Upper lobe of left lung (tissue), 6 donors: ENCODE results near the gene TREH. TPM values are rescaled to one million over a fixed set of nuclear protein-coding genes. Genes with fewer than 3 reads are reported as not detected.

Experiments used
- ATAC-seq, 2 donors: fragments of 200-7000 bp; cut with Tn5 transposase; one replicate each; pipeline ENCODE4 v1.9.1; 2022; ENCODE audit warnings: mild to moderate bottlenecking in 2 of 2, moderate library complexity in 2 of 2; ENCODE audit not compliant: low FRiP score in 2 of 2
- DNase-seq, 2 donors: peaks; one replicate each; pipeline ENCODE4 v3.0.0-alpha.2; 2019 to 2020
- H3K27ac ChIP-seq, 4 donors: fragments of 200-600 bp; sonication (generic); one replicate each; pipeline ENCODE4 v1.5.1; 2016 to 2019
- H3K27me3 ChIP-seq, 4 donors: fragments of 200-600 bp; sonication (generic); one replicate each; pipeline ENCODE4 v1.5.1; 2017 to 2019
- H3K36me3 ChIP-seq, 4 donors: fragments of 200-600 bp; sonication (generic); one replicate each; pipeline ENCODE4 v1.5.1; 2016 to 2019
- H3K4me1 ChIP-seq, 4 donors: fragments of 200-600 bp; sonication (generic); one replicate each; pipeline ENCODE4 v1.5.1; 2018 to 2019
- H3K4me3 ChIP-seq, 4 donors: fragments of 200-600 bp; sonication (generic); one replicate each; pipeline ENCODE4 v1.5.1; 2017 to 2019; ENCODE audit warnings: mild to moderate bottlenecking in 2 of 4, moderate library complexity in 1 of 4
- H3K9me3 ChIP-seq, 4 donors: fragments of 200-600 bp; sonication (generic); one replicate each; pipeline ENCODE4 v1.5.1; 2018 to 2019
- CTCF ChIP-seq, 6 experiments: fragments of 450-650 bp in 4 of 6; fragments of 200-600 bp in 2 of 6; sonication (generic) in 2 of 6; IDR thresholded peaks; one replicate each; pipeline ENCODE4 v1.5.1; 2016 to 2019; ENCODE audit warnings: antibody characterized with exemption in 6 of 6
- EP300 ChIP-seq, 4 donors: sonication (generic); formaldehyde crosslinking; IDR thresholded peaks; one replicate each; pipeline ENCODE4 v1.5.1; 2017; ENCODE audit warnings: antibody characterized with exemption in 4 of 4, control low read depth in 2 of 4
- POLR2A ChIP-seq, 4 donors: fragments of 450-650 bp; IDR thresholded peaks; one replicate each; pipeline ENCODE4 v1.5.1; 2016 to 2017; ENCODE audit warnings: antibody characterized with exemption in 4 of 4, mild to moderate bottlenecking in 2 of 4
- POLR2AphosphoS5 ChIP-seq, 2 donors: sonication (generic); formaldehyde crosslinking; IDR thresholded peaks; one replicate each; pipeline ENCODE4 v1.5.1; 2017; ENCODE audit warnings: antibody characterized with exemption in 2 of 2
- WGBS, 2 donors: methylation state at CpG; one replicate each; pipeline ENCODE4 v1.1.5; 2017 to 2018; 5-methylcytosine and 5-hydroxymethylcytosine counted together
- total RNA-seq, 6 donors: library from RNA; depleted of rRNA in 4 of 6; stranded (reverse); fragments of >200 nt in 4 of 6; gene quantifications; one replicate each; pipeline versions ENCODE4 v1.1.0 to v1.2.1, GENCODE V29; 2016 to 2021
- donor health status: DM: no; HTN: no; CAD: no; lungs with moderate emphysema.
- donor health status: DM: no; HTN: yes; CAD: no; lungs with severe emphysema.

TREH gene
- total RNA-seq, 6 donors from 2014 or later, result 0.17 to 1.0 (median 0.89) TPM; not detected in 3

- Histone ChIP-seq H3K27ac (no peak overlapping the region), H3K27me3 (no peaks in the 10 kb centered on the region), H3K9me3 (no peaks in the 10 kb centered on the region), H3K4me1 (no peaks in the 10 kb centered on the region), H3K36me3 (peaks cover 0 to 96% (median 67%) of the 10 kb centered on the region in 4 donors), H3K4me3 (no peak overlapping the region)
- DNase-seq (no peak), ATAC-seq (no peak)
- WGBS, 2 donors, result 62 to 63% methylated on average over 4 of the region's 4 CpGs
- TF ChIP-seq CTCF (IDR thresholded peaks at IDR 0.05) (no peak), POLR2A (IDR thresholded peaks at IDR 0.05) (no peak), POLR2AphosphoS5 (IDR thresholded peaks at IDR 0.05) (no peak), EP300 (IDR thresholded peaks at IDR 0.05) (no peak)
Observed at GRCh38 chr11:118652681-118653181, 26.7 kb downstream of the TREH start.

GRCh38 chr11:118651820-118652219, 27.6 kb downstream of the TREH start:
- TF ChIP-seq POLR2A (IDR thresholded peaks at IDR 0.05) (no peak), CTCF (IDR thresholded peaks at IDR 0.05) (no peak), EP300 (IDR thresholded peaks at IDR 0.05) (no peak), POLR2AphosphoS5 (IDR thresholded peaks at IDR 0.05) (no peak)
- no peak for DNase-seq
- no peak overlapping the region for H3K27ac ChIP-seq
- no peaks in the 10 kb centered on the region for H3K4me1 ChIP-seq
- H3K4me3 ChIP-seq, result no peak overlapping the region
- ATAC-seq, result no peak
- 90 to 96% methylated on average over 3 of the region's 3 CpGs for WGBS, 2 donors
- H3K9me3 ChIP-seq, result no peaks in the 10 kb centered on the region
- H3K27me3 ChIP-seq, result no peaks in the 10 kb centered on the region
- H3K36me3 ChIP-seq, result peaks cover 0 to 96% (median 70%) of the 10 kb centered on the region in 4 donors

- WGBS, 2 donors, result 92 to 94% methylated on average over 8 of the region's 8 CpGs
- Histone ChIP-seq H3K27ac (no peak overlapping the region), H3K27me3 (no peaks in the 10 kb centered on the region), H3K4me3 (no peak overlapping the region), H3K9me3 (no peaks in the 10 kb centered on the region), H3K4me1 (no peaks in the 10 kb centered on the region), H3K36me3 (peaks cover 0 to 96% (median 65%) of the 10 kb centered on the region in 4 donors)
- ATAC-seq (no peak), DNase-seq (no peak)
- TF ChIP-seq EP300 (IDR thresholded peaks at IDR 0.05), result no peak
Observed at GRCh38 chr11:118650366-118650765, 29.1 kb downstream of the TREH start.

- 87 to 98% methylated on average over 7 to 10 of the region's 10 CpGs for WGBS, 2 donors
- no peaks in the 10 kb centered on the region for H3K4me1 ChIP-seq
- no peak overlapping the region for H3K4me3 ChIP-seq
- H3K36me3 ChIP-seq, result peaks cover 0 to 96% (median 67%) of the 10 kb centered on the region in 4 donors
- TF ChIP-seq EP300 (IDR thresholded peaks at IDR 0.05), result no peak
- no peak for TF ChIP-seq CTCF (IDR thresholded peaks at IDR 0.05)
- no peak for TF ChIP-seq POLR2A (IDR thresholded peaks at IDR 0.05)
- no peak for TF ChIP-seq POLR2AphosphoS5 (IDR thresholded peaks at IDR 0.05)
- ATAC-seq (no peak), DNase-seq (no peak)
- no peak overlapping the region for H3K27ac ChIP-seq
- H3K9me3 ChIP-seq, result no peaks in the 10 kb centered on the region
- no peaks in the 10 kb centered on the region for H3K27me3 ChIP-seq
Observed at GRCh38 chr11:118649941-118650340, 29.5 kb downstream of the TREH start.

- WGBS, 2 donors, result 81 to 87% methylated on average over 5 of the region's 5 CpGs
Observed at GRCh38 chr11:118648291-118648690, 31.2 kb downstream of the TREH start.

More at GRCh38 chr11:118648291-118648690, 31.2 kb downstream of the TREH start:
- Histone ChIP-seq H3K27ac (no peak overlapping the region), H3K4me1 (no peaks in the 10 kb centered on the region), H3K36me3 (peaks cover 0 to 99% (median 76%) of the 10 kb centered on the region in 4 donors), H3K4me3 (no peak overlapping the region), H3K27me3 (no peaks in the 10 kb centered on the region), H3K9me3 (no peaks in the 10 kb centered on the region)
- DNase-seq (no peak), ATAC-seq (no peak)
- TF ChIP-seq EP300 (IDR thresholded peaks at IDR 0.05) (no peak), POLR2AphosphoS5 (IDR thresholded peaks at IDR 0.05) (no peak), CTCF (IDR thresholded peaks at IDR 0.05) (no peak), POLR2A (IDR thresholded peaks at IDR 0.05) (no peak)
